Kasumi-1 (cell line): Measurements from ENCODE around the gene ENDOV.

Experiments used
- DNase-seq, 2 experiments: peaks; one replicate each; lab custom pipeline; 2025; lab: John Stamatoyannopoulos, UW

The ENDOV gene

GRCh38 chr17:80431246-80432195, 16.6 kb downstream of the ENDOV start:
- DNase-seq, result no peak

- DNase-seq, result no peak
These were observed 17.5 kb downstream of the ENDOV start for GRCh38 chr17:80432350-80432955.

- DNase-seq, result no peak
These were observed 18.1 kb downstream of the ENDOV start for GRCh38 chr17:80432961-80433550.

GRCh38 chr17:80433916-80434666, 19.1 kb downstream of the ENDOV start:
- DNase-seq, result no peak

- no peak for DNase-seq
These were observed 22.6 kb downstream of the ENDOV start for GRCh38 chr17:80437532-80437931.

- DNase-seq, result no peak
These were observed 23.8 kb downstream of the ENDOV start for GRCh38 chr17:80438806-80439205.

- no peak for DNase-seq
These were observed 24.5 kb downstream of the ENDOV start for GRCh38 chr17:80439499-80439898.

GRCh38 chr17:80441133-80441578, 26.2 kb downstream of the ENDOV start:
- DNase-seq, result peak; percentile 69

GRCh38 chr17:80441598-80442322, 26.8 kb downstream of the ENDOV start:
- DNase-seq, result no peak

- no peak for DNase-seq
These were observed 27.3 kb downstream of the ENDOV start for GRCh38 chr17:80442323-80442659.

GRCh38 chr17:80442764-80443163, 27.8 kb downstream of the ENDOV start:
- DNase-seq, result no peak

- no peak for DNase-seq
These were observed 28.5 kb downstream of the ENDOV start for GRCh38 chr17:80443498-80443897.

- DNase-seq, result no peak
These were observed 29.1 kb downstream of the ENDOV start for GRCh38 chr17:80443916-80444643.

GRCh38 chr17:80444644-80444979, 29.6 kb downstream of the ENDOV start:
- no peak for DNase-seq

- DNase-seq, result no peak
These were observed 30.2 kb downstream of the ENDOV start for GRCh38 chr17:80445007-80445725.

GRCh38 chr17:80445726-80446110, 30.8 kb downstream of the ENDOV start:
- DNase-seq, result no peak

GRCh38 chr17:80446645-80447405, 31.9 kb downstream of the ENDOV start:
- no peak for DNase-seq

GRCh38 chr17:80447790-80448189, 32.8 kb downstream of the ENDOV start:
- no peak for DNase-seq

GRCh38 chr17:80449194-80449929, 34.4 kb downstream of the ENDOV start:
- no peak for DNase-seq
